ENCODE results near the gene BNC2. TPM values are rescaled to one million over a fixed set of nuclear protein-coding genes. Genes with fewer than 3 reads are reported as not detected.
A peak's percentile ranks its signal among the peaks of the same experiment; 100 is the strongest.

The BNC2 gene
- total and polyA plus RNA-seq, 7 donors: 0.23 to 205 (median 117) TPM

DNA sequence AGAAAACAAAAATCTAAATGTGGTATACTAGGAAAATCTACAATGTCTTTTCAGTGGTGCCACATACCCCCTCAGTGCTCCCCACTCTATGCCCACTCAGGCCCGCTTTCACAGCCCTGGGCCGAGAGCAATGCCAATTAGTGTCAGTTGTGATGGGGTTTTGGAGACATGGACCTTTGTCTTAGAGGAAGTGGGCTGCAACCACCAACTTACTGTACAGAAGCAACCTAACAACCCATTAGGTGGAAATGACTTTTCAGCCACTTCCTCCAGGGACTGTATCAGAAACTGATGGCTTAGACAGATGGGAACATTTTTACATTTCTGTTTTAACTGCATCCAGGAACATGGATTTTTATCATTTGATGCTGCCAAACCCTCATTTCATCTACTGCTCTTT lies 268.0 kb downstream of the BNC2 start:
- TF ChIP-seq EP300 (IDR thresholded peaks at IDR 0.05) (no peak), POLR2A (IDR thresholded peaks at IDR 0.05) (no peak), POLR2AphosphoS5 (IDR thresholded peaks at IDR 0.05) (no peak), CTCF (IDR thresholded peaks at IDR 0.05) (no peak)
- no peak for DNase-seq
- H3K36me3 ChIP-seq: no peaks in the 10 kb centered on the region
- no peaks in the 10 kb centered on the region for H3K9me3 ChIP-seq
- WGBS, 2 donors: 78 to 91% methylated on average over 2 of the region's 2 CpGs
- H3K27me3 ChIP-seq: no peaks in the 10 kb centered on the region
- peaks cover 0 to 46% (median 18%) of the 10 kb centered on the region in 4 donors for H3K4me1 ChIP-seq
- intact Hi-C loops (cut with DNase I): no loop called here
- no peak overlapping the region for H3K27ac ChIP-seq
- H3K4me3 ChIP-seq: no peak overlapping the region

DNA sequence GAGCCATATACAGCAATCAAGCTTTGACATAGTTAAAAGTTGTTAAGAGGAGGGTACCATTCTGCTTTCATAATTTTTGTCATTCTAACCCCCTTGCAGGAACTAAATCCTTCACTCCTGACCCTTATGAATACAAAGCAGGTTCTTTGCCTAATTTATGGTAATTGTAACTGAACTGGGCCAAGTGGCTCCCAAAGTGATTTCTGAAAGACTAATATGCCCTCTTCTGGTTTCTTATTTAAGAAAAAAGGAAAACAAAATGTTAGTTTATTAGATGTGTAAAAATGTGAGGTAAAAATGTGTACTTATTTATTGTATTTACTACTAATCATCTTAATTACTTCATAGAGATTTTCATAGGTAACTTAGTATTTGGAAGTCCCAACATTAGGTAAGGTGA lies 268.5 kb downstream of the BNC2 start:
- intact Hi-C loops (cut with DNase I): no loop called here
- no peak overlapping the region for H3K4me3 ChIP-seq
- no peak overlapping the region for H3K27ac ChIP-seq
- TF ChIP-seq POLR2AphosphoS5 (IDR thresholded peaks at IDR 0.05): no peak
- TF ChIP-seq CTCF (IDR thresholded peaks at IDR 0.05): no peak
- TF ChIP-seq POLR2A (IDR thresholded peaks at IDR 0.05): no peak
- no peak for TF ChIP-seq EP300 (IDR thresholded peaks at IDR 0.05)
- no peaks in the 10 kb centered on the region for H3K9me3 ChIP-seq
- DNase-seq: no peak
- H3K4me1 ChIP-seq: peaks cover 0 to 46% (median 23%) of the 10 kb centered on the region in 4 donors
- no peaks in the 10 kb centered on the region for H3K27me3 ChIP-seq
- no peaks in the 10 kb centered on the region for H3K36me3 ChIP-seq

- DNase-seq: no peak
- Histone ChIP-seq H3K27ac (no peak overlapping the region), H3K4me3 (no peak overlapping the region), H3K4me1 (peaks cover 0 to 42% (median 18%) of the 10 kb centered on the region in 4 donors), H3K9me3 (no peaks in the 10 kb centered on the region), H3K27me3 (no peaks in the 10 kb centered on the region), H3K36me3 (no peaks in the 10 kb centered on the region)
- TF ChIP-seq POLR2A (IDR thresholded peaks at IDR 0.05) (no peak), EP300 (IDR thresholded peaks at IDR 0.05) (no peak), POLR2AphosphoS5 (IDR thresholded peaks at IDR 0.05) (no peak), CTCF (IDR thresholded peaks at IDR 0.05) (no peak)
- 84 to 90% methylated on average over 3 of the region's 3 CpGs for WGBS, 2 donors
- intact Hi-C loops (cut with DNase I): no loop called here
These were observed 272.2 kb downstream of the BNC2 start for GRCh38 chr9:16598316-16598715.

- H3K27me3 ChIP-seq: no peaks in the 10 kb centered on the region
- intact Hi-C loops (cut with DNase I): no loop called here
- 83 to 85% methylated on average over 1 of the region's 1 CpG for WGBS, 2 donors
- peaks cover 0 to 42% (median 18%) of the 10 kb centered on the region in 4 donors for H3K4me1 ChIP-seq
- peak overlapping the region in 1 of 4 donors; percentile 3 for H3K27ac ChIP-seq
- H3K36me3 ChIP-seq: no peaks in the 10 kb centered on the region
- no peak for TF ChIP-seq CTCF (IDR thresholded peaks at IDR 0.05)
- TF ChIP-seq POLR2AphosphoS5 (IDR thresholded peaks at IDR 0.05): no peak
- no peak for TF ChIP-seq EP300 (IDR thresholded peaks at IDR 0.05)
- no peak for TF ChIP-seq POLR2A (IDR thresholded peaks at IDR 0.05)
- H3K4me3 ChIP-seq: no peak overlapping the region
- no peaks in the 10 kb centered on the region for H3K9me3 ChIP-seq
- no peak for DNase-seq
These were observed 273.3 kb downstream of the BNC2 start for GRCh38 chr9:16597136-16597535.

DNA sequence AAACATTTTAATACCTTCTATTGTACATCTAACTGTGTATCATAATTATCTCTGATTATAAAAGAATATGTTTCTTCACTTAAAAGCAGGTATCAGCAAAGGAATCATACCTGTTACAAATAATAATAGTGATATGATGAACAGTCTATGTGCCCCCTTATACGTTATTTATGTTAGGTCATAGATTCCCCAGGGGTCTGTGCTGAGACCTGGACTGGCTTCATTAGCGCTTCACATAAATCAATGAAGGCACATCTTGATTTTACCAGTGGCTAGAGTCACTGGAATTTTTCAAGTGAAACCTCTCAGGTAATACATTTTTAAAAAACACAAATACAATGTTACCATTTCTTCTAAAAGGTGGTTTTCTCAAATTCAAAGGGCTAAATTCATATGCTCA lies 275.2 kb downstream of the BNC2 start:
- H3K27ac ChIP-seq: no peak overlapping the region
- WGBS, 2 donors: 93 to 95% methylated on average over 2 of the region's 2 CpGs
- no peaks in the 10 kb centered on the region for H3K36me3 ChIP-seq
- TF ChIP-seq EP300 (IDR thresholded peaks at IDR 0.05): no peak
- TF ChIP-seq CTCF (IDR thresholded peaks at IDR 0.05): no peak
- no peak for TF ChIP-seq POLR2A (IDR thresholded peaks at IDR 0.05)
- TF ChIP-seq POLR2AphosphoS5 (IDR thresholded peaks at IDR 0.05): no peak
- DNase-seq: no peak
- H3K27me3 ChIP-seq: no peaks in the 10 kb centered on the region
- no peaks in the 10 kb centered on the region for H3K9me3 ChIP-seq
- intact Hi-C loops (cut with DNase I): no loop called here
- peaks cover 0 to 42% (median 18%) of the 10 kb centered on the region in 4 donors for H3K4me1 ChIP-seq
- H3K4me3 ChIP-seq: no peak overlapping the region
